Activated T-cell treated with anti-CD3 and anti-CD28 coated beads, Interleukin-2, amount 50 U/mL, for 4 hours (primary cell): ENCODE measurements around the gene AQP4. TPM values are rescaled to one million over a fixed set of nuclear protein-coding genes. Genes with fewer than 3 reads are reported as not detected.

Experiments
- ATAC-seq, 2 donors: fragments of 200-7000 bp; cut with Tn5 transposase; one replicate each; pipeline ENCODE4 v1.10.0; 2021
- DNase-seq: peaks from one replicate; pipeline ENCODE4 v3.0.0-alpha.2; 2020
- H3K27me3 Mint-ChIP-seq: one replicate; pipeline ENCODE4 v1.8.0; 2021; ENCODE audit warnings: low read depth, mixed read lengths
- H3K36me3 Mint-ChIP-seq: one replicate; pipeline ENCODE4 v1.8.0; 2022; ENCODE audit warnings: mixed read lengths; ENCODE audit not compliant: insufficient read depth
- H3K4me1 Mint-ChIP-seq: one replicate; pipeline ENCODE4 v1.8.0; 2021; ENCODE audit warnings: low read depth, mixed read lengths
- H3K4me3 Mint-ChIP-seq: one replicate; pipeline ENCODE4 v1.8.0; 2021; ENCODE audit warnings: mild to moderate bottlenecking, moderate library complexity, mixed read lengths
- H3K9me3 Mint-ChIP-seq: one replicate; pipeline ENCODE4 v1.8.0; 2021; ENCODE audit warnings: mixed read lengths
- total RNA-seq, 3 donors: library from RNA; stranded (reverse); gene quantifications; one replicate each; pipeline ENCODE4 v1.2.1, GENCODE V29; 2021

The AQP4 gene
- total RNA-seq, 3 donors from 2014 or later = 0.08 to 0.15 (median 0.11) TPM

- ATAC-seq (no peak), DNase-seq (no peak)
- H3K4me3 Mint-ChIP-seq = no peak overlapping the region
- H3K27me3 Mint-ChIP-seq = peaks cover 15% of the 10 kb centered on the region
- no peaks in the 10 kb centered on the region for H3K36me3 Mint-ChIP-seq
- no peaks in the 10 kb centered on the region for H3K4me1 Mint-ChIP-seq
- H3K9me3 Mint-ChIP-seq = no peaks in the 10 kb centered on the region
These were observed 1.5 kb downstream of the AQP4 start for GRCh38 chr18:26863921-26864497.

- Mint-ChIP-seq H3K36me3 (no peaks in the 10 kb centered on the region), H3K9me3 (no peaks in the 10 kb centered on the region), H3K4me3 (no peak overlapping the region), H3K27me3 (peaks cover 15% of the 10 kb centered on the region), H3K4me1 (no peaks in the 10 kb centered on the region)
- ATAC-seq (no peak), DNase-seq (no peak)
These were observed 2.2 kb downstream of the AQP4 start for GRCh38 chr18:26863122-26863879.

GRCh38 chr18:26862084-26862483 lies 3.4 kb downstream of the AQP4 start:
- Mint-ChIP-seq H3K36me3 (no peaks in the 10 kb centered on the region), H3K27me3 (peaks cover 15% of the 10 kb centered on the region), H3K4me1 (no peaks in the 10 kb centered on the region), H3K9me3 (no peaks in the 10 kb centered on the region), H3K4me3 (no peak overlapping the region)
- no peak for DNase-seq
- ATAC-seq = no peak

- no peaks in the 10 kb centered on the region for H3K27me3 Mint-ChIP-seq
- no peaks in the 10 kb centered on the region for H3K36me3 Mint-ChIP-seq
- H3K9me3 Mint-ChIP-seq = peaks cover 8% of the 10 kb centered on the region
- DNase-seq (no peak), ATAC-seq (no peak)
- no peak overlapping the region for H3K4me3 Mint-ChIP-seq
- no peaks in the 10 kb centered on the region for H3K4me1 Mint-ChIP-seq
These were observed 11.1 kb downstream of the AQP4 start for GRCh38 chr18:26854292-26854881.

- no peaks in the 10 kb centered on the region for H3K36me3 Mint-ChIP-seq
- H3K4me3 Mint-ChIP-seq = no peak overlapping the region
- H3K9me3 Mint-ChIP-seq = peaks cover 8% of the 10 kb centered on the region
- no peaks in the 10 kb centered on the region for H3K4me1 Mint-ChIP-seq
- H3K27me3 Mint-ChIP-seq = no peaks in the 10 kb centered on the region
- ATAC-seq (no peak), DNase-seq (no peak)
These were observed 12.1 kb downstream of the AQP4 start for GRCh38 chr18:26853401-26853800.

GRCh38 chr18:26843760-26844159 lies 21.7 kb downstream of the AQP4 start:
- Mint-ChIP-seq H3K36me3 (no peaks in the 10 kb centered on the region), H3K9me3 (peaks cover 4% of the 10 kb centered on the region), H3K27me3 (no peaks in the 10 kb centered on the region), H3K4me1 (no peaks in the 10 kb centered on the region), H3K4me3 (no peak overlapping the region)
- ATAC-seq (no peak), DNase-seq (no peak)

- Mint-ChIP-seq H3K4me3 (no peak overlapping the region), H3K4me1 (no peaks in the 10 kb centered on the region), H3K9me3 (peaks cover 4% of the 10 kb centered on the region), H3K27me3 (no peaks in the 10 kb centered on the region), H3K36me3 (no peaks in the 10 kb centered on the region)
- ATAC-seq (no peak), DNase-seq (no peak)
These were observed 24.5 kb downstream of the AQP4 start for GRCh38 chr18:26840965-26841364.

- H3K9me3 Mint-ChIP-seq = peaks cover 4% of the 10 kb centered on the region
- ATAC-seq (no peak), DNase-seq (no peak)
- H3K27me3 Mint-ChIP-seq = no peaks in the 10 kb centered on the region
- H3K4me1 Mint-ChIP-seq = no peaks in the 10 kb centered on the region
- H3K36me3 Mint-ChIP-seq = no peaks in the 10 kb centered on the region
- H3K4me3 Mint-ChIP-seq = no peak overlapping the region
These were observed 25.9 kb downstream of the AQP4 start for GRCh38 chr18:26839609-26840008.

- DNase-seq (no peak), ATAC-seq (no peak)
- Mint-ChIP-seq H3K4me3 (no peak overlapping the region), H3K27me3 (no peaks in the 10 kb centered on the region), H3K9me3 (peaks cover 8% of the 10 kb centered on the region), H3K4me1 (no peaks in the 10 kb centered on the region), H3K36me3 (no peaks in the 10 kb centered on the region)
These were observed 33.2 kb downstream of the AQP4 start for GRCh38 chr18:26832302-26832701.

- H3K9me3 Mint-ChIP-seq = peaks cover 8% of the 10 kb centered on the region
- no peaks in the 10 kb centered on the region for H3K27me3 Mint-ChIP-seq
- ATAC-seq = no peak
- no peak overlapping the region for H3K4me3 Mint-ChIP-seq
- no peaks in the 10 kb centered on the region for H3K4me1 Mint-ChIP-seq
- no peaks in the 10 kb centered on the region for H3K36me3 Mint-ChIP-seq
- no peak for DNase-seq
These were observed 37.9 kb downstream of the AQP4 start for GRCh38 chr18:26827581-26827980.

- no peak for DNase-seq
- H3K4me3 Mint-ChIP-seq = no peak overlapping the region
- H3K27me3 Mint-ChIP-seq = no peaks in the 10 kb centered on the region
- no peak for ATAC-seq
- no peaks in the 10 kb centered on the region for H3K4me1 Mint-ChIP-seq
- H3K36me3 Mint-ChIP-seq = no peaks in the 10 kb centered on the region
- peaks cover 8% of the 10 kb centered on the region for H3K9me3 Mint-ChIP-seq
These were observed 38.8 kb downstream of the AQP4 start for GRCh38 chr18:26826656-26827235.

GRCh38 chr18:26821181-26821580 lies 44.3 kb downstream of the AQP4 start:
- ATAC-seq = no peak
- peaks cover 29% of the 10 kb centered on the region for H3K9me3 Mint-ChIP-seq
- no peak for DNase-seq
- no peaks in the 10 kb centered on the region for H3K36me3 Mint-ChIP-seq
- no peak overlapping the region for H3K4me3 Mint-ChIP-seq
- H3K27me3 Mint-ChIP-seq = no peaks in the 10 kb centered on the region
- no peaks in the 10 kb centered on the region for H3K4me1 Mint-ChIP-seq

- Mint-ChIP-seq H3K27me3 (no peaks in the 10 kb centered on the region), H3K9me3 (peaks cover 29% of the 10 kb centered on the region), H3K4me3 (no peak overlapping the region), H3K4me1 (no peaks in the 10 kb centered on the region), H3K36me3 (no peaks in the 10 kb centered on the region)
- DNase-seq (no peak), ATAC-seq (no peak)
These were observed 46.5 kb downstream of the AQP4 start for GRCh38 chr18:26819046-26819445.

- Mint-ChIP-seq H3K36me3 (no peaks in the 10 kb centered on the region), H3K27me3 (no peaks in the 10 kb centered on the region), H3K4me3 (no peak overlapping the region), H3K4me1 (no peaks in the 10 kb centered on the region), H3K9me3 (peaks cover 29% of the 10 kb centered on the region)
- DNase-seq (no peak), ATAC-seq (no peak)
These were observed 47.0 kb downstream of the AQP4 start for GRCh38 chr18:26818461-26818860.

- no peaks in the 10 kb centered on the region for H3K27me3 Mint-ChIP-seq
- H3K4me1 Mint-ChIP-seq = no peaks in the 10 kb centered on the region
- no peak overlapping the region for H3K4me3 Mint-ChIP-seq
- H3K36me3 Mint-ChIP-seq = no peaks in the 10 kb centered on the region
- ATAC-seq (no peak), DNase-seq (no peak)
- peaks cover 20% of the 10 kb centered on the region for H3K9me3 Mint-ChIP-seq
These were observed 52.5 kb downstream of the AQP4 start for GRCh38 chr18:26813043-26813442.
